Astrocyte (in vitro differentiated cells and primary cell): ENCODE measurements around the gene TRIM9. TPM values are rescaled to one million over a fixed set of nuclear protein-coding genes. Genes with fewer than 3 reads are reported as not detected.
A peak's percentile ranks its signal among the peaks of the same experiment; 100 is the strongest.
"Not testable (repeated sequence)": the region's sequence is repeated elsewhere in the genome, so short reads cannot be mapped to it uniquely, and the experiment has no call there.

Source experiments
- DNase-seq: peaks from one replicate; pipeline ENCODE4 v3.0.0-alpha.2; 2010; ENCODE audit warnings: low read depth
- FAIRE-seq: peaks from 2 replicates; lab custom pipeline; 2011; peaks lifted over from hg19 to GRCh38; lab: Jason Lieb, UNC
- H2AFZ ChIP-seq: 2 replicates; pipeline ENCODE4 v1.6.0; 2012; ENCODE audit warnings: low read depth, low read length, inconsistent platforms
- H3K27ac ChIP-seq: 2 replicates; pipeline ENCODE4 v1.5.1; 2011; ENCODE audit warnings: low read depth, low read length, inconsistent platforms
- H3K27me3 ChIP-seq: 2 replicates; pipeline ENCODE4 v1.6.0; 2011; ENCODE audit warnings: low read length, inconsistent platforms; ENCODE audit not compliant: insufficient read depth
- H3K36me3 ChIP-seq: 2 replicates; pipeline ENCODE4 v1.5.1; 2011; ENCODE audit warnings: low read length, inconsistent platforms; ENCODE audit not compliant: insufficient read depth
- H3K4me1 ChIP-seq: 2 replicates; pipeline ENCODE4 v1.5.1; 2011; ENCODE audit warnings: low read length, inconsistent platforms; ENCODE audit not compliant: insufficient read depth
- H3K4me2 ChIP-seq: 2 replicates; pipeline ENCODE4 v1.6.0; 2012; ENCODE audit warnings: low read length, inconsistent platforms
- H3K4me3 ChIP-seq: 2 replicates; pipeline ENCODE4 v1.5.1; 2011; ENCODE audit warnings: low read depth, mild to moderate bottlenecking, low read length, inconsistent platforms; ENCODE audit not compliant: insufficient read depth
- H3K79me2 ChIP-seq: 2 replicates; pipeline ENCODE4 v1.6.0; 2012; ENCODE audit warnings: mild to moderate bottlenecking, low read length, inconsistent platforms; ENCODE audit not compliant: insufficient read depth
- H3K9ac ChIP-seq: 2 replicates; pipeline ENCODE4 v1.6.0; 2012; ENCODE audit warnings: mild to moderate bottlenecking, low read length, inconsistent platforms
- H3K9me3 ChIP-seq: 2 replicates; pipeline ENCODE4 v1.5.1; 2012; ENCODE audit warnings: low read depth, mild to moderate bottlenecking, low read length, inconsistent platforms; ENCODE audit not compliant: insufficient read depth
- H4K20me1 ChIP-seq: 2 replicates; pipeline ENCODE4 v1.6.0; 2012; ENCODE audit warnings: low read length, inconsistent platforms; ENCODE audit not compliant: insufficient read depth
- H3K27ac Mint-ChIP-seq: one replicate; pipeline ENCODE4 v1.8.0; 2021; ENCODE audit warnings: mild to moderate bottlenecking, mixed read lengths; ENCODE audit not compliant: unreplicated experiment
- H3K27me3 Mint-ChIP-seq: one replicate; pipeline ENCODE4 v1.8.0; 2021; ENCODE audit warnings: low read depth, mixed read lengths; ENCODE audit not compliant: unreplicated experiment
- H3K36me3 Mint-ChIP-seq: one replicate; pipeline ENCODE4 v1.8.0; 2021; ENCODE audit warnings: low read depth, mixed read lengths; ENCODE audit not compliant: unreplicated experiment
- H3K4me1 Mint-ChIP-seq: one replicate; pipeline ENCODE4 v1.8.0; 2021; ENCODE audit warnings: low read depth, mixed read lengths; ENCODE audit not compliant: unreplicated experiment
- H3K4me3 Mint-ChIP-seq: one replicate; pipeline ENCODE4 v1.8.0; 2021; ENCODE audit warnings: mild to moderate bottlenecking, moderate library complexity, mixed read lengths; ENCODE audit not compliant: unreplicated experiment
- H3K9me3 Mint-ChIP-seq: one replicate; pipeline ENCODE4 v1.8.0; 2021; ENCODE audit warnings: mild to moderate bottlenecking, mixed read lengths; ENCODE audit not compliant: unreplicated experiment
- CTCF ChIP-seq: IDR thresholded peaks from 2 replicates; pipeline ENCODE4 v1.5.1; 2011; ENCODE audit warnings: low read depth, mild to moderate bottlenecking, inconsistent platforms, low read length, moderate library complexity; ENCODE audit not compliant: insufficient read depth
- EZH2 ChIP-seq: IDR thresholded peaks from 2 replicates; pipeline ENCODE4 v1.6.1; 2012; ENCODE audit warnings: mild to moderate bottlenecking, low read length, inconsistent platforms; ENCODE audit not compliant: insufficient read depth
- total RNA-seq: library from RNA; stranded (reverse); gene quantifications from 2 replicates; pipeline ENCODE4 v1.2.1, GENCODE V29; 2021

Gene TRIM9
- total RNA-seq, 1 donor from 2014 or later = 4.7 TPM

- no peak overlapping the region for H3K4me2 ChIP-seq
- TF ChIP-seq CTCF (no peak), EZH2 (no peak)
- no peak overlapping the region for H3K4me3 Mint-ChIP-seq
- H3K79me2 ChIP-seq = no peaks in the 10 kb centered on the region
- no peaks in the 10 kb centered on the region for H3K36me3 ChIP-seq
- FAIRE-seq (no peak), DNase-seq (no peak)
- H3K4me1 Mint-ChIP-seq = peaks cover 14% of the 10 kb centered on the region
- no peaks in the 10 kb centered on the region for H3K9me3 ChIP-seq
- no peaks in the 10 kb centered on the region for H3K27me3 Mint-ChIP-seq
- H3K27ac Mint-ChIP-seq = no peak overlapping the region
- H3K27ac ChIP-seq = no peak overlapping the region
- H2AFZ ChIP-seq = no peak overlapping the region
- H3K4me3 ChIP-seq = no peak overlapping the region
- no peak overlapping the region for H3K9ac ChIP-seq
- peaks cover 26% of the 10 kb centered on the region for H3K4me1 ChIP-seq
- H4K20me1 ChIP-seq = no peaks in the 10 kb centered on the region
- no peaks in the 10 kb centered on the region for H3K9me3 Mint-ChIP-seq
- H3K36me3 Mint-ChIP-seq = no peaks in the 10 kb centered on the region
- H3K27me3 ChIP-seq = no peaks in the 10 kb centered on the region
These were observed 131.0 kb downstream of the TRIM9 start for GRCh38 chr14:50963919-50964318.

- TF ChIP-seq EZH2 (no peak), CTCF (no peak)
- Histone ChIP-seq H3K4me2 (peak overlapping the region; percentile 73), H3K27me3 (no peaks in the 10 kb centered on the region), H3K9ac (no peak overlapping the region), H2AFZ (no peak overlapping the region), H3K4me3 (peak overlapping the region; percentile 27), H4K20me1 (no peaks in the 10 kb centered on the region), H3K79me2 (no peaks in the 10 kb centered on the region), H3K9me3 (no peaks in the 10 kb centered on the region), H3K4me1 (peaks cover 26% of the 10 kb centered on the region), H3K36me3 (no peaks in the 10 kb centered on the region), H3K27ac (peak overlapping the region; percentile 36)
- Mint-ChIP-seq H3K36me3 (no peaks in the 10 kb centered on the region), H3K9me3 (no peaks in the 10 kb centered on the region), H3K4me3 (peak overlapping the region; percentile 15), H3K27ac (no peak overlapping the region), H3K4me1 (peaks cover 14% of the 10 kb centered on the region), H3K27me3 (no peaks in the 10 kb centered on the region)
- DNase-seq (peak; percentile 95), FAIRE-seq (peak; percentile 39)
These were observed 133.2 kb downstream of the TRIM9 start for GRCh38 chr14:50961605-50962221.

GRCh38 chr14:50957296-50957695 is 137.6 kb downstream of the TRIM9 start:
- Histone ChIP-seq H3K36me3 (no peaks in the 10 kb centered on the region), H3K9me3 (no peaks in the 10 kb centered on the region), H3K27ac (no peak overlapping the region), H3K79me2 (no peaks in the 10 kb centered on the region), H2AFZ (no peak overlapping the region), H3K4me2 (no peak overlapping the region), H4K20me1 (no peaks in the 10 kb centered on the region), H3K4me1 (peaks cover 25% of the 10 kb centered on the region), H3K27me3 (no peaks in the 10 kb centered on the region), H3K9ac (no peak overlapping the region), H3K4me3 (no peak overlapping the region)
- H3K9me3 Mint-ChIP-seq = no peaks in the 10 kb centered on the region
- DNase-seq = peak; percentile 32
- H3K27me3 Mint-ChIP-seq = no peaks in the 10 kb centered on the region
- H3K27ac Mint-ChIP-seq = no peak overlapping the region
- H3K4me3 Mint-ChIP-seq = no peak overlapping the region
- no peak for TF ChIP-seq CTCF
- no peak for TF ChIP-seq EZH2
- no peaks in the 10 kb centered on the region for H3K36me3 Mint-ChIP-seq
- FAIRE-seq = no peak
- H3K4me1 Mint-ChIP-seq = peaks cover 20% of the 10 kb centered on the region

GRCh38 chr14:50956421-50956820 is 138.5 kb downstream of the TRIM9 start:
- H3K9ac ChIP-seq, H3K4me2 ChIP-seq, H3K4me3 Mint-ChIP-seq, H3K27me3 Mint-ChIP-seq, H3K27me3 ChIP-seq, H3K79me2 ChIP-seq, H3K9me3 Mint-ChIP-seq, H4K20me1 ChIP-seq, H3K9me3 ChIP-seq, H3K36me3 ChIP-seq, FAIRE-seq, H3K36me3 Mint-ChIP-seq, H2AFZ ChIP-seq, DNase-seq, H3K4me3 ChIP-seq, H3K27ac Mint-ChIP-seq, H3K27ac ChIP-seq: not testable (repeated sequence)
- H3K4me1 Mint-ChIP-seq = peaks cover 13% of the 10 kb centered on the region
- H3K4me1 ChIP-seq = peaks cover 17% of the 10 kb centered on the region
